Measurements from ENCODE around the gene RGMA.

GRCh38 chr15:93035953-93036810, 52.8 kb downstream of the RGMA start:
- TF ChIP-seq GATA2 (IDR thresholded peaks at IDR 0.05; ENCODE audit: low read depth, low read length): no peak
- no peak for TF ChIP-seq GATA3 (IDR thresholded peaks at IDR 0.05; ENCODE audit: low read depth, low read length)

Measured in SH-SY5Y (cell line).